Brain microvascular endothelial cell (primary cell): ENCODE data around the gene PGR.

Source experiments
- DNase-seq: peaks from one replicate; pipeline ENCODE4 v3.0.0-alpha.2; 2020
- H3K27ac ChIP-seq: fragments of 250-450 bp; sonication (Bioruptor Pico); 2 replicates; pipeline ENCODE4 v1.5.1; 2020; ENCODE audit warnings: mild to moderate bottlenecking, moderate library complexity
- H3K27me3 ChIP-seq: fragments of 250-450 bp; sonication (Bioruptor Pico); replicated peaks from 2 replicates; pipeline ENCODE4 v1.5.1; 2020; ENCODE audit warnings: mild to moderate bottlenecking
- H3K36me3 ChIP-seq: fragments of 250-450 bp; sonication (Bioruptor Pico); replicated peaks from 2 replicates; pipeline ENCODE4 v1.5.1; 2020; ENCODE audit warnings: mild to moderate bottlenecking
- H3K4me3 ChIP-seq: 2 replicates; pipeline ENCODE4 v1.5.1; 2011; ENCODE audit warnings: low read depth, mild to moderate bottlenecking, control low read depth, low read length, moderate library complexity
- in situ Hi-C: cut with HindIII; loops from 2 replicates; pipeline ENCODE4 v1.10.0; 2017; ENCODE audit warnings: low sequenced_read_pairs, low pct_ligation_motif_present
- TF ChIP-seq, protein P1 (sequence below): IDR thresholded peaks from 2 replicates; pipeline ENCODE4 v1.5.1; 2011; ENCODE audit warnings: low read depth, mild to moderate bottlenecking, moderate library complexity, low read length, control low read depth, inconsistent platforms; ENCODE audit errors: missing control alignments

PGR gene

DNA sequence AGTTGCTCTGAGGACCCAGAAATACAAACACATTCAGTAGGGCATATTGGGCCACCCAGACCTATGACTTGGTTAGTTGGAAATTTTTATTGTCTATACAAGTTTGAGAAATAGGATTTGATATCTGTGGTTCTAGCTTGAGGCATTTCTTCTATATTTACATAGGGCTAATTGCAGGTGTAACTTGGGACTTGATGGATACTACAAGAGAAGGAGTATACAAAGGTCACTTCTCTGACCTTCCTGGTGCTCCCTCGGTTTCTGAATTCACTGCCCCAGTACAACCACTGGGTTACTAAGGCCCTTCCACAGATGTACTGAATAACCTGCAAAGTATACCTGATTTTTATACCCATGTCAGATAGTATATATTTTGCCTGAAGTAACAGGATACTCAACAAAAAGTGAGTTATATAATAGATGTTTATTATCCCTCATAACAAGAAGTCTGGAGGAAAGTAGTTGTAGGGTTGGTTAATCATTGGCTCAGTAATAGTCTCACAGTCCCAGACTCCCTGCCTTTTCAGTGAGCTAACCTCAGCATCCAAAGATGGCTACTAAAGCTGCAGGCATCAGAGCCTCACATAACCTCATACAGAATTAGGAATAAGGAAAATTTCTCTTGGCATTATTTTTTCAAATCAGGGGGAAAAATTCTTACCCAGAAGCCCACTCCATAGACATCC is 8.8 kb upstream of the PGR start:
- no peaks in the 10 kb centered on the region for H3K27me3 ChIP-seq
- no peak for DNase-seq
- in situ Hi-C loops = no loop called here
- H3K36me3 ChIP-seq = no peaks in the 10 kb centered on the region
- no peak overlapping the region for H3K4me3 ChIP-seq
- no peak overlapping the region for H3K27ac ChIP-seq
- TF ChIP-seq, protein P1, sequence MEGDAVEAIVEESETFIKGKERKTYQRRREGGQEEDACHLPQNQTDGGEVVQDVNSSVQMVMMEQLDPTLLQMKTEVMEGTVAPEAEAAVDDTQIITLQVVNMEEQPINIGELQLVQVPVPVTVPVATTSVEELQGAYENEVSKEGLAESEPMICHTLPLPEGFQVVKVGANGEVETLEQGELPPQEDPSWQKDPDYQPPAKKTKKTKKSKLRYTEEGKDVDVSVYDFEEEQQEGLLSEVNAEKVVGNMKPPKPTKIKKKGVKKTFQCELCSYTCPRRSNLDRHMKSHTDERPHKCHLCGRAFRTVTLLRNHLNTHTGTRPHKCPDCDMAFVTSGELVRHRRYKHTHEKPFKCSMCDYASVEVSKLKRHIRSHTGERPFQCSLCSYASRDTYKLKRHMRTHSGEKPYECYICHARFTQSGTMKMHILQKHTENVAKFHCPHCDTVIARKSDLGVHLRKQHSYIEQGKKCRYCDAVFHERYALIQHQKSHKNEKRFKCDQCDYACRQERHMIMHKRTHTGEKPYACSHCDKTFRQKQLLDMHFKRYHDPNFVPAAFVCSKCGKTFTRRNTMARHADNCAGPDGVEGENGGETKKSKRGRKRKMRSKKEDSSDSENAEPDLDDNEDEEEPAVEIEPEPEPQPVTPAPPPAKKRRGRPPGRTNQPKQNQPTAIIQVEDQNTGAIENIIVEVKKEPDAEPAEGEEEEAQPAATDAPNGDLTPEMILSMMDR = no peak

DNA sequence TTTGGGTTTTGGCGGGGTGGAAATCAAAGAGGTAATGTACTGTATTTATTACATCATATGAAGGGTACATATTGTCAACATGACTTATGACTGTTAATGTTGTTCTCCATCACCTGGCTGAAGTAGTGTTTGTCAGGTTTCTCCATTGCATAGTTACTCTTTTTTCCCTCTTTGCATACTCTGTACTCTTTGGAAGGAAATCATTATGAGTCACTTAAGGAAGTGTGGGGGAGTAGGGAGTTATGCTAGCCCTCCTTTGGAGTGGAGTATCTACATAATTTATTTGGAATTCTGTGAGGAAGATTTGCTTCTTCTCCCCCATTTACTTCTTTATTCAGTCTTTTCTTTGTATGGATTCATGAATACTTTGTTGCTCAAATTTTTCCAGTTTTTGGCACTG is 3.6 kb upstream of the PGR start:
- H3K4me3 ChIP-seq = no peak overlapping the region
- DNase-seq = no peak
- H3K36me3 ChIP-seq = no peaks in the 10 kb centered on the region
- peaks cover 29% of the 10 kb centered on the region for H3K27me3 ChIP-seq
- no peak overlapping the region for H3K27ac ChIP-seq
- in situ Hi-C loops = no loop called here
- TF ChIP-seq, protein P1 = no peak

DNA sequence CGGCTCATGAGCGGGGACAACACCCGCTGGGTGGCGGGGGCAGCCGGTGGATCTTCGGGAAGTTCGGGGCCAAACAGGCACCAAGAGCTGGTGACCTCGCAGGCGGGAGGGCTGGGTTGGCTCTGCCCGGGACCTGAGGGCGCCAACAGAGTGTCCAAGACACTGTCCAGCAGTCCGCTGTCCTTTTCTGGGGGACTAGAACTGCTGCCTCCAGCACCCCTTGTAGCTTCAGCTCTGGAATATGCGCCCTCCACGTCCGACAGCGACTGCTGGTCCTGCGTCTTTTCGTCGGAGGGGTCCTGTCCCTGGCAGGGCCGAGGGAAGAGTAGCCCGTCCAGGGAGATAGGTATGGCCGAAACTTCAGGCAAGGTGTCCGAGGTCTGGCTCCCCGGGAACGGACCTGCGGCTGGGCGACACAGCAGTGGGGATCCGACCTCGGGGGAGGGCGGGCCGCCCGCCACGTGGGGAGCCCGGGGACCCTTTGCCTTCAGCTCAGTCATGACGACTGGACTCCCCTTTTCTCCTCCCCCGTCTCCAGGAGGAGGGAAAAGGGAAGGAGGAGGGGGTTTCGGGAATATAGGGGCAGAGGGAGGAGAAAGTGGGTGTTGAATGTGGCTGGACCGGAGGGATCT is 926 bp downstream of the PGR start:
- H3K27ac ChIP-seq = no peak overlapping the region
- H3K27me3 ChIP-seq = peaks cover 59% of the 10 kb centered on the region
- H3K4me3 ChIP-seq = no peak overlapping the region
- DNase-seq = no peak
- in situ Hi-C loops = no loop called here
- H3K36me3 ChIP-seq = no peaks in the 10 kb centered on the region
- TF ChIP-seq, protein P1 = no peak

DNA sequence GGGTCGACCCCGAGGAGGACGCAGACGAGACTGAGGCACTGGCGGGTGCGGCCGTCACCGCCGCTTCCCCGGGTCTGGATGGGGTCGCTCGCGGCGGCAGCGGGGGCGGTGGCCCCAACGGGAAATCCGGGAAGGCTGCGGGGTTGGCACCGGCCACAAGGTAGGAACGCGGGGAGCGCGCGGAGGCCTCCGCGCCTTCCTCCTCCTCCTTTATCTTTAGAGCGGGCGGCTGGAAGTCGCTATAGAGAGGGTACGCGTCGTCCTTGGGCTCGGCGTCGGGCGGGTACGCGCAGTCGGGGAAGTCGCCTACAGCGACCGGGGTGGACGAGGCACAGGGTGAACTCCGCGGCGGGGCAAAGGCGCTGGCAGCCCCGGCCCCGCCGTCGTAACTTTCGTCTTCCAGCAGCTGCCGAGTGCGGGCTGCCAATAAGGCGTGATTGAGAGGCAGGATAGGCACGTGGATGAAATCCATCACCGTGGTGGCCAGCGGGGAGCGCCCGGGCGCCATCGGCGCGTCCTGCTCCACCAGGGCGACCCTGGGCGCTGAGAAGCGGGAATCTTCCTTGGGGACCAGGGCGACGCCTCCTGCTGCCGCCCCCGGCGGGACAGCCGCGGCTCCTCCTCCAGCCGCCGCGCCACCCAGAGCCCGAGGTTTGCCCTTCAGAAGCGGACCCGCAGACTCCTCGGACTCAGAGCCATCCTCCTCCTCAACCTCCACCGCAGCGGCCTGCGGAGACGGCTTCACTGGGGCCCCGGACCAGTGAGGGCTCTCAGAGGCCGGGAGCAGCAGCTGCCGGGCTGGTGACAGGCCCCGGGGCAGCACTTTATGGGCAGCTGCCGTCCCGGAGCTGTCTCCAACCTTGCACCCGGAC is 1.7 kb downstream of the PGR start:
- no peaks in the 10 kb centered on the region for H3K36me3 ChIP-seq
- in situ Hi-C loops = no loop called here
- DNase-seq = no peak
- no peak overlapping the region for H3K27ac ChIP-seq
- TF ChIP-seq, protein P1 = no peak
- peak overlapping the region; percentile 51 for H3K4me3 ChIP-seq
- peaks cover 59% of the 10 kb centered on the region for H3K27me3 ChIP-seq

DNA sequence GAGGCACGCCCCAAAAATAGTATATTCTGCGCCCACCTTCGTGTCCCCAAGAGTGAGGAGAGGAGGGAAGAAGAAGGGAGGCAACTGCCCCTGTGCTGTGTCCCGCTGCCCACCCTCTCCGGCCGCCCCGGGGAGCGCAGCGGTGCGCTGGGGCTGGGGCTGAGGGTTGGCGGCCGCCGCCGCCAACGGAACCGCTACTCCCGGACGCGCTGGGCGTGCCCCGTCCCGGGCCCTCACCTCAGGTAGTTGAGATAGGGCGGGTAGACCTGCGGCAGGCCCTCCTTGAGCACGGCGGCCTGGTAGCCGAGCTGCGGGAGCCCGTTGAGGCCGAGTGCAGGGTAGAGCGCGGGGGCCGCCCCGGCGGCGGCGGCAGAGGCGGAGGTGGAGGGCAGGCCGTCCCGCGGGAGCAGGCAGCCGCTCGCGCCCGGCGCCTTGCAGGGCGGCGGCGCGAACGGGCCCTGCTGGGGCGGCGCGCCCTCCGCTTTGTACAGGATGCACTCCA is 2.4 kb downstream of the PGR start:
- TF ChIP-seq, protein P1 = no peak

More for the DNA sequence above, 2.4 kb downstream of the PGR start:
- Histone ChIP-seq H3K27me3 (peaks cover 59% of the 10 kb centered on the region), H3K36me3 (no peaks in the 10 kb centered on the region), H3K4me3 (peak overlapping the region; percentile 51), H3K27ac (no peak overlapping the region)
- DNase-seq = no peak
- in situ Hi-C loops = no loop called here
